IMR-90 (cell line): ENCODE data around the gene KLHDC3. TPM values are rescaled to one million over a fixed set of nuclear protein-coding genes. Genes with fewer than 3 reads are reported as not detected.

Experiments
- ATAC-seq: fragments of 200-7000 bp; cut with Tn5 transposase; 2 replicates; pipeline ENCODE4 v1.9.1; 2020; ENCODE audit warnings: low read depth, mild to moderate bottlenecking, moderate library complexity
- BruUV-seq: library from RNA; stranded (reverse); fragments of 400-500 nt; replicated peaks from 2 replicates; lab custom pipeline; 2021; lab: Mats Ljungman, UMichigan
- CTCF ChIA-PET: fragments of 300-600 bp; formaldehyde crosslinking; extraction: SDS; loops from one replicate; lab custom pipeline; 2021; ENCODE audit warnings: antibody characterized with exemption; lab: Yijun Ruan, JAX
- POLR2A ChIA-PET: fragments of 300-600 bp; sonication (Branson Sonifier 250); formaldehyde crosslinking; loops from one replicate; lab custom pipeline; 2022; ENCODE audit warnings: antibody characterized with exemption; ENCODE audit not compliant: unreplicated experiment; lab: Charles Lee
- DNase-seq: peaks from one replicate; pipeline ENCODE4 v3.0.0; 2013
- H2AFZ ChIP-seq: replicated peaks from 2 replicates; pipeline ENCODE3; 2013; ENCODE audit warnings: low read length, mild to moderate bottlenecking; ENCODE audit not compliant: poor library complexity
- H2AK5ac ChIP-seq: 2 replicates; pipeline ENCODE4 v1.6.1; 2013; ENCODE audit warnings: low read depth, low read length, inconsistent platforms
- H2AK9ac ChIP-seq: replicated peaks from 2 replicates; pipeline ENCODE3; 2013; ENCODE audit warnings: mild to moderate bottlenecking, low read depth, low read length, moderate library complexity; ENCODE audit not compliant: poor library complexity
- H2BK120ac ChIP-seq: 2 replicates; pipeline ENCODE4 v1.6.1; 2013; ENCODE audit warnings: low read depth, low read length, inconsistent platforms
- H2BK15ac ChIP-seq: 3 replicates; pipeline ENCODE4 v1.6.1; 2013; ENCODE audit warnings: low read depth, low read length, inconsistent platforms
- H2BK20ac ChIP-seq: 2 replicates; pipeline ENCODE4 v1.6.1; 2013; ENCODE audit warnings: low read depth, mild to moderate bottlenecking, inconsistent platforms, low read length, moderate library complexity
- H2BK5ac ChIP-seq: 2 replicates; pipeline ENCODE4 v1.6.1; 2013; ENCODE audit warnings: mild to moderate bottlenecking, low read depth, low read length, inconsistent platforms; ENCODE audit not compliant: poor library complexity, severe bottlenecking
- H3K14ac ChIP-seq: replicated peaks from 2 replicates; pipeline ENCODE4 v1.6.1; 2013; ENCODE audit warnings: low read depth, low read length, inconsistent platforms
- H3K18ac ChIP-seq: 2 replicates; pipeline ENCODE4 v1.6.1; 2013; ENCODE audit warnings: low read depth, low read length, control low read depth
- H3K23ac ChIP-seq: 2 replicates; pipeline ENCODE4 v1.6.1; 2013; ENCODE audit warnings: low read depth, low read length, inconsistent platforms
- H3K27ac ChIP-seq: 2 replicates; pipeline ENCODE4 v1.5.1; 2013; ENCODE audit warnings: mild to moderate bottlenecking, control low read depth, low read length; ENCODE audit not compliant: insufficient read depth
- H3K27me3 ChIP-seq: 2 replicates; pipeline ENCODE4 v1.6.1; 2013; ENCODE audit warnings: low read length; ENCODE audit not compliant: control insufficient read depth, insufficient read depth
- H3K36me3 ChIP-seq: 2 replicates; pipeline ENCODE4 v1.6.1; 2013; ENCODE audit warnings: low read length, mixed read lengths; ENCODE audit not compliant: control insufficient read depth, insufficient read depth
- H3K4ac ChIP-seq: 2 replicates; pipeline ENCODE4 v1.6.1; 2013; ENCODE audit warnings: low read depth, low read length, inconsistent platforms
- H3K4me1 ChIP-seq: 2 replicates; pipeline ENCODE4 v1.6.1; 2013; ENCODE audit warnings: low read length, mixed read lengths; ENCODE audit not compliant: control insufficient read depth, insufficient read depth
- H3K4me2 ChIP-seq: 2 replicates; pipeline ENCODE4 v1.6.1; 2013; ENCODE audit warnings: low read depth, mild to moderate bottlenecking, control low read depth, low read length, moderate library complexity
- H3K4me3 ChIP-seq: 2 replicates; pipeline ENCODE4 v1.5.1; 2013; ENCODE audit warnings: low read depth, mild to moderate bottlenecking, control low read depth, low read length, moderate library complexity; ENCODE audit not compliant: insufficient read depth
- H3K56ac ChIP-seq: 2 replicates; pipeline ENCODE4 v1.6.1; 2013; ENCODE audit warnings: low read length, inconsistent platforms; ENCODE audit not compliant: insufficient read depth; ENCODE audit errors: extremely low read depth
- H3K79me1 ChIP-seq, 2 experiments: 2 replicates each; pipeline ENCODE4 v1.6.1; 2013; ENCODE audit warnings: low read length in 2 of 2, inconsistent platforms in 1 of 2, low read depth in 1 of 2
- H3K9ac ChIP-seq: 2 replicates; pipeline ENCODE4 v1.6.1; 2013; ENCODE audit warnings: low read depth, low read length, control low read depth
- H3K9me1 ChIP-seq: 2 replicates; pipeline ENCODE4 v1.6.1; 2013; ENCODE audit warnings: low read length, inconsistent platforms; ENCODE audit not compliant: insufficient read depth
- H3K9me3 ChIP-seq: 2 replicates; pipeline ENCODE4 v1.6.1; 2013; ENCODE audit warnings: low read length; ENCODE audit not compliant: control insufficient read depth, insufficient read depth
- H4K20me1 ChIP-seq: 2 replicates; pipeline ENCODE4 v1.6.1; 2013; ENCODE audit warnings: low read length, inconsistent platforms; ENCODE audit not compliant: insufficient read depth
- H4K5ac ChIP-seq: 2 replicates; pipeline ENCODE4 v1.6.1; 2013; ENCODE audit warnings: mild to moderate bottlenecking, low read depth, low read length, control low read depth
- H4K8ac ChIP-seq, 2 experiments: 2 replicates each; pipeline ENCODE4 v1.6.1; 2013; ENCODE audit warnings: low read depth in 2 of 2, low read length in 2 of 2, control low read depth in 1 of 2, inconsistent platforms in 1 of 2
- H4K91ac ChIP-seq: 2 replicates; pipeline ENCODE4 v1.6.1; 2013; ENCODE audit warnings: low read depth, low read length, inconsistent platforms; ENCODE audit not compliant: insufficient read depth
- CHD1 ChIP-seq: IDR thresholded peaks from 2 replicates; pipeline ENCODE4 v1.6.1; 2012; ENCODE audit warnings: low read depth, low read length, improper control_type of control experiment
- MXI1 ChIP-seq: IDR thresholded peaks from 2 replicates; pipeline ENCODE4 v1.6.1; 2012; ENCODE audit warnings: low read depth, mild to moderate bottlenecking, low read length, moderate library complexity, borderline replicate concordance
- WGBS, 2 experiments: methylation state at CpG; one replicate each; pipeline versions ENCODE4 v1.1.5 to v1.1.7; 2013; ENCODE audit warnings: missing lambda C conversion rate in 2 of 2; ENCODE audit not compliant: insufficient read length in 1 of 2; ENCODE audit errors: extremely low coverage in 2 of 2; 5-methylcytosine and 5-hydroxymethylcytosine counted together
- dilution Hi-C: fragments of 300-500 bp; cut with HindIII; formaldehyde crosslinking; loops from one replicate; pipeline ENCODE4 v1.14.3; 2018; ENCODE audit warnings: low sequenced_read_pairs; ENCODE audit not compliant: unreplicated experiment
- in situ Hi-C: fragments of 300-500 bp; cut with MboI; formaldehyde crosslinking; loops from 3 replicates; pipeline ENCODE4 v1.14.3; 2019; ENCODE audit warnings: low sequenced_read_pairs, inconsistent platforms, mixed read lengths
- intact Hi-C: fragments of 100-400 bp; cut with micrococcal nuclease; formaldehyde crosslinking; loops from 2 replicates; pipeline ENCODE4 v1.10.0; 2022
- polyA plus RNA-seq, 3 experiments: library from polyadenylated mRNA; depleted of rRNA; stranded (reverse); fragments of >200 nt; gene quantifications; 2 replicates each; pipeline ENCODE4 v1.2.3, GENCODE V29; 2012; ENCODE audit warnings: low replicate concordance in 1 of 3
- total RNA-seq: library from RNA; depleted of rRNA; stranded (reverse); fragments of >200 nt; gene quantifications from 2 replicates; pipeline ENCODE4 v1.2.3, GENCODE V29; 2012

KLHDC3 gene
- total and polyA plus RNA-seq, 2 of the 4 experiments (the other 2 are of a cell fraction), result 57.1 to 76.0 TPM

- Histone ChIP-seq H3K9me1 (no peaks in the 10 kb centered on the region), H3K36me3 (peaks cover 60% of the 10 kb centered on the region), H4K20me1 (peaks cover 3% of the 10 kb centered on the region; the same call in 1 of the 2 replicates), H3K4ac (no peak overlapping the region), H2AK9ac (no peak overlapping the region), H3K23ac (no peak overlapping the region), H4K5ac (no peak overlapping the region), H2BK20ac (no peak overlapping the region), H2BK15ac (no peak overlapping the region), H4K91ac (no peak overlapping the region), H2BK120ac (no peak overlapping the region), H3K27me3 (no peaks in the 10 kb centered on the region), H2AK5ac (no peak overlapping the region), H2BK5ac (no peak overlapping the region), H3K18ac (no peak overlapping the region), H3K4me2 (no peak overlapping the region), H3K9me3 (no peaks in the 10 kb centered on the region), H3K56ac (no peak overlapping the region), H3K14ac (no peak overlapping the region), H3K27ac (no peak overlapping the region), H2AFZ (no peak overlapping the region), H3K4me1 (no peaks in the 10 kb centered on the region), H4K8ac (no peak overlapping the region), H3K79me1 (peaks cover 7 to 9% of the 10 kb centered on the region in 2 experiments; a peak in 2 of 4 replicates), H3K9ac (no peak overlapping the region), H3K4me3 (no peak overlapping the region)
- in situ Hi-C loops, result no loop called here
- TF ChIP-seq MXI1, result no peak
- no peak for TF ChIP-seq CHD1
- CTCF ChIA-PET, result no interaction called here
- POLR2A ChIA-PET, result no interaction called here
- dilution Hi-C loops, result no loop called here
- ATAC-seq (no peak), DNase-seq (no peak)
- no TSS peak for BruUV-seq
- WGBS, 2 experiments, result 96% methylated on average over 4 of the region's 4 CpGs; no CpG with 5 or more reads in 1 of the 2 experiments
- intact Hi-C loops, result no loop called here
These were observed 21.6 kb downstream of the KLHDC3 start for GRCh38 chr6:43035495-43036194.
